ENCODE measurements around the gene GLDC.

The GLDC gene

DNA sequence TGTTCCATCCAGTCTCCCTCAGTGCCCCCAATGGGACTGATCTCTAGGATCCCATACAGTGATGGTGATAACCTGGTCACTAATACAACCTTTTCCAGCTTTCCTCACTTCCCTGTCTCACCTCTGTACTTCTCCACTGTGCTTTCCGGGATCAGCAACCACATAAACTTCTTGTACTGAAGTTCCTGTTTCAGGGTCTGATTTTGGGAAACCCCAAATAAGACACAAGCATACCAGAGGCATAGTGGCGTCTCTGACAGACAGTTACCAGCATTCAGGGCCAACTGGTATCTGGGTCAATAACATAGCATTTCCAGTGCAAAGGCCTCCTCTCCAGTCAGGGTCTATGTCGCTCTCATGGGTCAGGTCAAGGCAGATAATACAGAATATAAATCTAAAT, 64.3 kb downstream of the GLDC start:
- Histone ChIP-seq H3K4me3 (ENCODE audit: low read length) (no peak overlapping the region), H3K36me3 (replicated peaks; ENCODE audit: insufficient read depth, low read length) (peaks cover 6% of the 10 kb centered on the region; the same call in 1 of the 2 replicates), H3K4me2 (ENCODE audit: low read depth, low read length) (no peak overlapping the region), H4K20me1 (ENCODE audit: insufficient read depth, low read length) (no peaks in the 10 kb centered on the region), H2AFZ (ENCODE audit: low read length) (no peak overlapping the region), H3K79me2 (ENCODE audit: low read length) (no peaks in the 10 kb centered on the region), H3K9ac (ENCODE audit: low read length) (no peak overlapping the region), H3K9me2 (replicated peaks; ENCODE audit: insufficient read depth, low read length) (no peaks in the 10 kb centered on the region), H3F3A (ENCODE audit: insufficient read depth, low read length) (peaks cover 3% of the 10 kb centered on the region), H3K9me3 (replicated peaks; ENCODE audit: insufficient read depth, low read length) (no peaks in the 10 kb centered on the region), H3K4me1 (ENCODE audit: low read length) (peaks cover 16% of the 10 kb centered on the region), H3K27ac (ENCODE audit: low read length) (no peak overlapping the region), H3K27me3 (replicated peaks; ENCODE audit: insufficient read depth, low read length) (no peaks in the 10 kb centered on the region)
- no peak for TF ChIP-seq EZH2 (optimal IDR thresholded peaks at IDR 0.05; ENCODE audit: low read depth, low read length)
- no peak for DNase-seq

DNA sequence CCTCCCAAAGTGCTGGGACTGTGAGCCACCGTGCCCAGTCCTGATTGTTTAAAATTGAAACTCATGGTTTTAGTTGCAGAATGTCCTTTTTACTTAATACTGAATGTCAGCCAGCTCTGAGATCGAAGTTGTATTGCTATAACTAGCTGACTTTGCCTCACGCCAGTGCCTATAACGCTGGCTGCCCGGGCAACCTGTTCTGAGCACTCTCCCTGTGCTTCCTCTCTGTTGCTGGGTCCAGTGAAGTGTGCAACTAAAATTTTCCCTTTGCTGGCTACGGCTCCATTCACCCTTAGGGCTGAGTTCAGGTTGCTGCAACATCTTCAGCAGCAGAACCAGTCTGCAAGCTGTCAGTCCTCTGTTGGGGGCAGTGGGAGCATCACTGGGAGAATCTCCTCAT, 65.9 kb downstream of the GLDC start:
- Histone ChIP-seq H2AFZ (ENCODE audit: low read length) (no peak overlapping the region), H3K9ac (ENCODE audit: low read length) (no peak overlapping the region), H3K4me2 (ENCODE audit: low read depth, low read length) (no peak overlapping the region)

DNA sequence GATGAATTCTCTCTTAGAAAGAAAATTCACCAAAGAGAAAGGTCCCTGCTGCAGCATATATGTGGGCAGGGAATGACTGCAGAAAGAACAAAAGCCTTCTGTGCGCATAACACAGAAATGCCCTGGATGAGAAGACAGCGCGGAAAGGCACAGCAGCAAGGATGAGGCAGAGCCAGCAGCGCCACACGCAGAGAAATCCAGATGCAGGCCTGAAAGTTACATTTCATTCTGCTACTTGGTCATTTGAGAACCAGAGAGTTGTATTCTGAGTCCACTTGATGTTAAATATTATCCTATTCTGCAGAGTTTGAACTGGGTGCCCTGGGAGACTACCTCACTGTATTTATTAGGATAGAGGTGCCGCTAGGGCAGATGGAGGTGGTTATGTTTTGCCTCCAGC, 68.5 kb downstream of the GLDC start:
- H3K79me2 ChIP-seq (ENCODE audit: low read length) = no peaks in the 10 kb centered on the region
- no peaks in the 10 kb centered on the region for H3K27me3 ChIP-seq (replicated peaks; ENCODE audit: insufficient read depth, low read length)
- H3K4me3 ChIP-seq (ENCODE audit: low read length) = no peak overlapping the region
- no peak for DNase-seq
- no peaks in the 10 kb centered on the region for H3K9me2 ChIP-seq (replicated peaks; ENCODE audit: insufficient read depth, low read length)
- no peak overlapping the region for H3K4me2 ChIP-seq (ENCODE audit: low read depth, low read length)
- H3K9ac ChIP-seq (ENCODE audit: low read length) = no peak overlapping the region
- no peaks in the 10 kb centered on the region; the same call in 1 of the 2 replicates for H3K36me3 ChIP-seq (replicated peaks; ENCODE audit: insufficient read depth, low read length)
- H3K9me3 ChIP-seq (replicated peaks; ENCODE audit: insufficient read depth, low read length) = no peaks in the 10 kb centered on the region
- no peak overlapping the region for H2AFZ ChIP-seq (ENCODE audit: low read length)
- H4K20me1 ChIP-seq (ENCODE audit: insufficient read depth, low read length) = no peaks in the 10 kb centered on the region
- H3K4me1 ChIP-seq (ENCODE audit: low read length) = peaks cover 17% of the 10 kb centered on the region
- H3F3A ChIP-seq (ENCODE audit: insufficient read depth, low read length) = peaks cover 15% of the 10 kb centered on the region; the same call in 1 of the 2 replicates
- H3K27ac ChIP-seq (ENCODE audit: low read length) = no peak overlapping the region
- TF ChIP-seq, protein P1, sequence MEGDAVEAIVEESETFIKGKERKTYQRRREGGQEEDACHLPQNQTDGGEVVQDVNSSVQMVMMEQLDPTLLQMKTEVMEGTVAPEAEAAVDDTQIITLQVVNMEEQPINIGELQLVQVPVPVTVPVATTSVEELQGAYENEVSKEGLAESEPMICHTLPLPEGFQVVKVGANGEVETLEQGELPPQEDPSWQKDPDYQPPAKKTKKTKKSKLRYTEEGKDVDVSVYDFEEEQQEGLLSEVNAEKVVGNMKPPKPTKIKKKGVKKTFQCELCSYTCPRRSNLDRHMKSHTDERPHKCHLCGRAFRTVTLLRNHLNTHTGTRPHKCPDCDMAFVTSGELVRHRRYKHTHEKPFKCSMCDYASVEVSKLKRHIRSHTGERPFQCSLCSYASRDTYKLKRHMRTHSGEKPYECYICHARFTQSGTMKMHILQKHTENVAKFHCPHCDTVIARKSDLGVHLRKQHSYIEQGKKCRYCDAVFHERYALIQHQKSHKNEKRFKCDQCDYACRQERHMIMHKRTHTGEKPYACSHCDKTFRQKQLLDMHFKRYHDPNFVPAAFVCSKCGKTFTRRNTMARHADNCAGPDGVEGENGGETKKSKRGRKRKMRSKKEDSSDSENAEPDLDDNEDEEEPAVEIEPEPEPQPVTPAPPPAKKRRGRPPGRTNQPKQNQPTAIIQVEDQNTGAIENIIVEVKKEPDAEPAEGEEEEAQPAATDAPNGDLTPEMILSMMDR (IDR thresholded peaks at IDR 0.05; ENCODE audit: low read length) = no peak
- TF ChIP-seq EZH2 (optimal IDR thresholded peaks at IDR 0.05; ENCODE audit: low read depth, low read length) (no peak), EZH2phosphoT487 (IDR thresholded peaks at IDR 0.05; ENCODE audit: low read length) (no peak)

More for the DNA sequence above, 65.9 kb downstream of the GLDC start:
- TF ChIP-seq, protein P1 (IDR thresholded peaks at IDR 0.05; ENCODE audit: low read length) = no peak
- no peak for TF ChIP-seq EZH2phosphoT487 (IDR thresholded peaks at IDR 0.05; ENCODE audit: low read length)
- H3K27ac ChIP-seq (ENCODE audit: low read length) = no peak overlapping the region
- no peaks in the 10 kb centered on the region for H3K27me3 ChIP-seq (replicated peaks; ENCODE audit: insufficient read depth, low read length)
- no peak overlapping the region for H3K4me3 ChIP-seq (ENCODE audit: low read length)
- no peaks in the 10 kb centered on the region for H3K9me2 ChIP-seq (replicated peaks; ENCODE audit: insufficient read depth, low read length)
- H3F3A ChIP-seq (ENCODE audit: insufficient read depth, low read length) = peaks cover 16% of the 10 kb centered on the region
- H4K20me1 ChIP-seq (ENCODE audit: insufficient read depth, low read length) = no peaks in the 10 kb centered on the region
- DNase-seq = no peak
- peaks cover 6% of the 10 kb centered on the region; the same call in 1 of the 2 replicates for H3K36me3 ChIP-seq (replicated peaks; ENCODE audit: insufficient read depth, low read length)
- no peaks in the 10 kb centered on the region for H3K9me3 ChIP-seq (replicated peaks; ENCODE audit: insufficient read depth, low read length)
- H3K4me1 ChIP-seq (ENCODE audit: low read length) = peaks cover 27% of the 10 kb centered on the region
- H3K79me2 ChIP-seq (ENCODE audit: low read length) = no peaks in the 10 kb centered on the region

DNA sequence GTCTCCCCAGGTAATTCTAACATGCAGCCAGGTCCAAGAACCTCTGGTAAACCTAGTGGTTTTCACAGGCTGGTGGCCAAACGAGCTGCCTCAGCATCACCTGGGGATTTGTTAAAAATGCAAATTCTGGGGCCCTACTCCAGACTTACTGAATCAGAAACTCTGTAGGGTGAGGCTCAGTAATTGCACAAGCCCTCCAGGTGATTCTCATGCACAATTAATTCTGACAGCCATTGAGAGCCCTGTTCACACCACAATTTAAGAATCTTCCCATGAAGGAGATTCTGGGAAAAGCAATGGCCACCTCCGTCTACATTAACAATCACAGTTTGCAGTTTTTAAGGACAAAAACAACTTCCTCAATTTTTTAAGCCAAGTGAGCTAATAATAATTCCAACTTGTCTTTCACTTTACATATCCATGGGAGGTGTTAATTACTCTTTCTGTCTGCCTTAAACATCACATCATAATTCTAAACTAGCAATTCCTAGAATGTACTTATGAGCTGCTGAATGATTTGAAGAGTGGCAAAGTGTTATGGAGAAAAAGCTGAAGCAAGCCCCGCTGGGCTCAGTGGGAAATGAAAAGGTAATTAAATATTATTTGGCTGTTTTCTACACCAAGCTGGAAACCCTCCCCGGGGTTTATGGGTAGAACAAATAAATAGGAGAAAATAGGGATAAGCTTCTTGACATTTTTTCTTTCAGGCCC, 70.0 kb downstream of the GLDC start:
- H2AFZ ChIP-seq (ENCODE audit: low read length) = no peak overlapping the region
- no peak overlapping the region for H3K9ac ChIP-seq (ENCODE audit: low read length)
- H3K4me1 ChIP-seq (ENCODE audit: low read length) = peaks cover 17% of the 10 kb centered on the region
- TF ChIP-seq EZH2 (optimal IDR thresholded peaks at IDR 0.05; ENCODE audit: low read depth, low read length) = no peak
- no peak for TF ChIP-seq EZH2phosphoT487 (IDR thresholded peaks at IDR 0.05; ENCODE audit: low read length)
- TF ChIP-seq, protein P1 (IDR thresholded peaks at IDR 0.05; ENCODE audit: low read length) = no peak
- H3K79me2 ChIP-seq (ENCODE audit: low read length) = no peaks in the 10 kb centered on the region
- H3K9me2 ChIP-seq (replicated peaks; ENCODE audit: insufficient read depth, low read length) = no peaks in the 10 kb centered on the region
- no peaks in the 10 kb centered on the region for H4K20me1 ChIP-seq (ENCODE audit: insufficient read depth, low read length)
- H3K4me3 ChIP-seq (ENCODE audit: low read length) = no peak overlapping the region
- H3K36me3 ChIP-seq (replicated peaks; ENCODE audit: insufficient read depth, low read length) = no peaks in the 10 kb centered on the region
- no peaks in the 10 kb centered on the region for H3K9me3 ChIP-seq (replicated peaks; ENCODE audit: insufficient read depth, low read length)
- H3F3A ChIP-seq (ENCODE audit: insufficient read depth, low read length) = peaks cover 15% of the 10 kb centered on the region; the same call in 1 of the 2 replicates
- DNase-seq = peak; percentile 87
- H3K4me2 ChIP-seq (ENCODE audit: low read depth, low read length) = peak overlapping the region; percentile 33
- peak overlapping the region; percentile 46; the same call in 1 of the 2 replicates for H3K27ac ChIP-seq (ENCODE audit: low read length)
- H3K27me3 ChIP-seq (replicated peaks; ENCODE audit: insufficient read depth, low read length) = no peaks in the 10 kb centered on the region

Data from MM.1S (cell line).